A673 (cell line): Measurements from ENCODE around the gene CMYA5. TPM values are rescaled to one million over a fixed set of nuclear protein-coding genes. Genes with fewer than 3 reads are reported as not detected.

Experiments used
- BruUV-seq: library from RNA; stranded (reverse); fragments of 400-500 nt; replicated peaks from 2 replicates; lab custom pipeline; 2021; lab: Mats Ljungman, UMichigan
- CTCF ChIA-PET: fragments of 300-600 bp; sonication (Branson Sonifier 250); formaldehyde crosslinking; loops from one replicate; lab custom pipeline; 2022; ENCODE audit warnings: antibody characterized with exemption; lab: Charles Lee
- POLR2A ChIA-PET: fragments of 300-600 bp; sonication (Branson Sonifier 250); formaldehyde crosslinking; loops from one replicate; lab custom pipeline; 2022; ENCODE audit warnings: antibody characterized with exemption; ENCODE audit not compliant: low non-redundant PET; lab: Charles Lee
- DNase-seq: peaks from one replicate; pipeline ENCODE4 v3.0.0-alpha.2; 2015; ENCODE audit warnings: low spot score
- H3K27ac ChIP-seq: fragments of 200-600 bp; sonication (generic); 2 replicates; pipeline ENCODE4 v1.5.1; 2016; ENCODE audit warnings: mixed run types, low read depth, mild to moderate bottlenecking, mixed read lengths, antibody characterized with exemption, low read length; ENCODE audit not compliant: poor library complexity, severe bottlenecking
- H3K27me3 ChIP-seq: fragments of 200-600 bp; sonication (generic); replicated peaks from 2 replicates; pipeline ENCODE4 v1.6.1; 2017; ENCODE audit warnings: mixed run types, low read depth, mild to moderate bottlenecking, mixed read lengths, antibody characterized with exemption, low read length; ENCODE audit not compliant: insufficient read depth, poor library complexity
- H3K36me3 ChIP-seq: fragments of 200-600 bp; sonication (generic); 2 replicates; pipeline ENCODE4 v1.6.1; 2016; ENCODE audit warnings: mixed run types, mild to moderate bottlenecking, mixed read lengths, antibody characterized with exemption, low read length; ENCODE audit not compliant: insufficient read depth, poor library complexity, severe bottlenecking
- H3K4me1 ChIP-seq: fragments of 200-600 bp; sonication (generic); 2 replicates; pipeline ENCODE4 v1.6.1; 2017; ENCODE audit warnings: mixed run types, mild to moderate bottlenecking, mixed read lengths, antibody characterized with exemption, low read length; ENCODE audit not compliant: insufficient read depth, poor library complexity, severe bottlenecking
- H3K4me3 ChIP-seq: fragments of 200-600 bp; sonication (generic); 2 replicates; pipeline ENCODE4 v1.5.1; 2016; ENCODE audit warnings: low read depth, mixed run types, mild to moderate bottlenecking, mixed read lengths, low read length; ENCODE audit not compliant: poor library complexity, severe bottlenecking
- H3K9me3 ChIP-seq: fragments of 200-600 bp; sonication (generic); 2 replicates; pipeline ENCODE4 v1.6.1; 2016; ENCODE audit warnings: mixed run types, low read depth, mild to moderate bottlenecking, mixed read lengths, antibody characterized with exemption, low read length; ENCODE audit not compliant: poor library complexity, severe bottlenecking
- EZH2 ChIP-seq: fragments of 200-600 bp; sonication (generic); IDR thresholded peaks from 2 replicates; pipeline ENCODE4 v1.6.1; 2017; ENCODE audit warnings: borderline replicate concordance, low read depth, mild to moderate bottlenecking, mixed read lengths, antibody characterized with exemption, low read length; ENCODE audit not compliant: poor library complexity, severe bottlenecking
- intact Hi-C: fragments of 100-400 bp; cut with micrococcal nuclease; formaldehyde crosslinking; loops from one replicate; pipeline ENCODE4 v1.10.0; 2022; ENCODE audit not compliant: unreplicated experiment
- total RNA-seq: library from RNA; stranded (reverse); gene quantifications from 2 replicates; pipeline ENCODE4 v1.2.3, GENCODE V29; 2021
- TF ChIP-seq, protein P1 (sequence below): fragments of 300-800, 200-600 bp; sonication (generic); conservative IDR thresholded peaks from 2 replicates; pipeline ENCODE4 v1.5.1; 2017; ENCODE audit warnings: low read depth, mild to moderate bottlenecking, antibody characterized with exemption, low read length, moderate library complexity, mixed read lengths

CMYA5 gene
- total RNA-seq, 1 experiment from 2014 or later, result 0.41 TPM

DNA sequence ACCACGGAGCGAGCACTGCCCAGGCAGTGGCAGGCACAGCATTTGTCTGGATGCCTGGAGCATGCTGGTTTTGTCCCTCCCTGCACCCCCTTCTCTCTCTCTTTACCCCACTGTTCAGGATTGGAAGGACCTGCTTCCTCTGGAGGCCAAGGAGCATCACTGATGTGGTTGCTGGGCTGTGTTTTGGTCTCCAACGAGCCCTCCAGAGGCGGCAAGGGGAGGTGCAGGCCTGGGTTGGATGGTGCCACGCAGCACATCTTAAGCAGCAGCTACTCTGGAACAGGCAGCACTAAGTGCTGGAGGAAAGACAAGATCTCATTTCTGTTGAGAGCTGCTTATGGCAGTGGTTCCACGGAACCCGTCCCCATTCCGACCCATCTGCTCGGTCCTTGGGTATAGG is 139.6 kb downstream of the CMYA5 start:
- no TSS peak for BruUV-seq
- Histone ChIP-seq H3K4me1 (no peaks in the 10 kb centered on the region), H3K27me3 (no peaks in the 10 kb centered on the region), H3K9me3 (no peaks in the 10 kb centered on the region), H3K4me3 (no peak overlapping the region), H3K36me3 (no peaks in the 10 kb centered on the region), H3K27ac (no peak overlapping the region)
- peak; percentile 40 for DNase-seq
- intact Hi-C loops, result no loop called here
- TF ChIP-seq, protein P1, sequence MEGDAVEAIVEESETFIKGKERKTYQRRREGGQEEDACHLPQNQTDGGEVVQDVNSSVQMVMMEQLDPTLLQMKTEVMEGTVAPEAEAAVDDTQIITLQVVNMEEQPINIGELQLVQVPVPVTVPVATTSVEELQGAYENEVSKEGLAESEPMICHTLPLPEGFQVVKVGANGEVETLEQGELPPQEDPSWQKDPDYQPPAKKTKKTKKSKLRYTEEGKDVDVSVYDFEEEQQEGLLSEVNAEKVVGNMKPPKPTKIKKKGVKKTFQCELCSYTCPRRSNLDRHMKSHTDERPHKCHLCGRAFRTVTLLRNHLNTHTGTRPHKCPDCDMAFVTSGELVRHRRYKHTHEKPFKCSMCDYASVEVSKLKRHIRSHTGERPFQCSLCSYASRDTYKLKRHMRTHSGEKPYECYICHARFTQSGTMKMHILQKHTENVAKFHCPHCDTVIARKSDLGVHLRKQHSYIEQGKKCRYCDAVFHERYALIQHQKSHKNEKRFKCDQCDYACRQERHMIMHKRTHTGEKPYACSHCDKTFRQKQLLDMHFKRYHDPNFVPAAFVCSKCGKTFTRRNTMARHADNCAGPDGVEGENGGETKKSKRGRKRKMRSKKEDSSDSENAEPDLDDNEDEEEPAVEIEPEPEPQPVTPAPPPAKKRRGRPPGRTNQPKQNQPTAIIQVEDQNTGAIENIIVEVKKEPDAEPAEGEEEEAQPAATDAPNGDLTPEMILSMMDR, result peak; percentile 51
- TF ChIP-seq EZH2, result no peak
- CTCF ChIA-PET, result no interaction called here
- POLR2A ChIA-PET, result no interaction called here

DNA sequence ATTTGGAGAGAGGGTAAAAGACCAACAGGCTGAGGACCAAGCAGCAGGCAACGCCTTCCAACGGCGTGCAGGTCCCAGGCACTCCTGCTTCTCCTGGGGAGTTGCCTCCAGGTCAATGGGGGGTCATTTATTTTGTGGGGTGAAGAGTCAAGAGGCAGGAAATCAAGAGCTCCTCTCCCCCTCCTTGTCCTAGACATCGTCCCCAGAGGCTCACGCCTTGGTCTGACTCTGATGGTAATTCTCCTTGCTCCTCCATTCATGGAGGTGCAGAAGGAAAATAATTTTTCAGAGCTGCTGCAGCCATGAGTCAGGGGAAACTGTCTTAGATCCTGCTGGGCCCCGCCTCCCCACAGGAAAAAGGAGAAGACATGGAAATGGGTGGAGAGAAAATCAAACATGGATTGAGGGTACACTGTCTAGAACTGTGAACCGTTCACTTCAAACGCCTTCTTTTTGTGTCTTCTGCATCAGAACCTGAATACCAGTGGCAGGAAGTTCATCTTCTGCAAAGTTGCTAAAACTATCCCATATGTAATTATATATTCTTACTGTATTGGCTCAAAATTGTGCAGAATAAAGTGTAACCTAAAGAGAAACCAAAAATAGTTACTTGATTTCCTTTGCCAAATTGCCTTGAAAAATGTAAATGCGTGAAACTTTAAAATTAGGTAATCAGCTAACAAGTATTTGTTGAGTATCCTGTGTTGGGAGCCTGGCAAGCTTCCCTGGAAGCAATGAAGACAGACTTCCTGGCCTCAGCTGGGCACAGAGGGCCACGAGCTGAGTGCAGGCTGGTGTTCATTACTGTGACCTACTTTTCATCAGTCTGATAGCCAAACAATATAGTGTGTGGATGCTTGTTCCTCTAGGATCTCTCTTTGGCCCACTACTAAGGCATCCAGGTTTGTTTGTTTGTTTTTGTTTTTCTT is 142.0 kb downstream of the CMYA5 start:
- Histone ChIP-seq H3K36me3 (no peaks in the 10 kb centered on the region), H3K27ac (no peak overlapping the region), H3K4me1 (no peaks in the 10 kb centered on the region), H3K27me3 (no peaks in the 10 kb centered on the region), H3K9me3 (no peaks in the 10 kb centered on the region), H3K4me3 (no peak overlapping the region)
- no TSS peak for BruUV-seq
- CTCF ChIA-PET, result no interaction called here
- POLR2A ChIA-PET, result no interaction called here
- TF ChIP-seq EZH2, result no peak
- TF ChIP-seq, protein P1, result no peak
- intact Hi-C loops, result no loop called here
- DNase-seq, result peak; percentile 18

DNA sequence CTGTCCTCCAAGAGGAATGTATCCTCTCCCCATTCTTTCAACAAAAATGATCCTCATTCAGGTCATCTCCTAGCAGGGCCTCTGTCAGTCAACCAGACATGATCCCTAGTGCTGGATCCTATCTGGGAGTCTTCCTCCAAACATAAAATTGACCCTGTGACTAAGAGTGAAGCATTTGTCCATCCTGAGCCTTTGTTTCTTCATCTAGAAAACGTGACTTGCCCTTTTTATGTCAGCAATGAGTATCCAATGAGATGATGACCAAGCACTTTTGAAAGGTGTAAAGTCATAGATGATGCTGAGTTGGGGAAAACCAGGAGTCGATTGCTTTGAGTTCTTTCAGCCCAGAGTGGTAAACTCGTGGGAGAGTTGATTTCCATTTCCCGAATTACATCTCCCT is 143.3 kb downstream of the CMYA5 start:
- Histone ChIP-seq H3K9me3 (no peaks in the 10 kb centered on the region), H3K4me1 (no peaks in the 10 kb centered on the region), H3K4me3 (no peak overlapping the region), H3K36me3 (no peaks in the 10 kb centered on the region), H3K27me3 (no peaks in the 10 kb centered on the region), H3K27ac (no peak overlapping the region)
- no TSS peak for BruUV-seq
- no peak for DNase-seq
- intact Hi-C loops, result no loop called here
- CTCF ChIA-PET, result no interaction called here
- no peak for TF ChIP-seq EZH2
- TF ChIP-seq, protein P1, result no peak
- POLR2A ChIA-PET, result no interaction called here
